GM23248 (cell line): ENCODE results near the gene NANS. TPM values are rescaled to one million over a fixed set of nuclear protein-coding genes. Genes with fewer than 3 reads are reported as not detected.
A peak's percentile ranks its signal among the peaks of the same experiment; 100 is the strongest.

Source experiments
- DNase-seq: peaks from one replicate; pipeline ENCODE4 v3.0.0-alpha.2; 2015
- H2AFZ ChIP-seq: fragments of 200-600 bp; sonication (generic); 2 replicates; pipeline ENCODE4 v1.6.1; 2016; ENCODE audit warnings: antibody characterized with exemption
- H3F3A ChIP-seq: fragments of 200-600 bp; sonication (generic); 2 replicates; pipeline ENCODE4 v1.6.1; 2016; ENCODE audit warnings: mild to moderate bottlenecking, antibody characterized with exemption, mixed run types; ENCODE audit not compliant: insufficient read depth
- H3K27ac ChIP-seq: fragments of 200-600 bp; sonication (generic); 2 replicates; pipeline ENCODE4 v1.5.1; 2016; ENCODE audit warnings: mild to moderate bottlenecking
- H3K27me3 ChIP-seq: fragments of 200-600 bp; sonication (generic); replicated peaks from 2 replicates; pipeline ENCODE4 v1.6.1; 2016; ENCODE audit warnings: mild to moderate bottlenecking; ENCODE audit not compliant: insufficient read depth
- H3K36me3 ChIP-seq: fragments of 200-600 bp; sonication (generic); 2 replicates; pipeline ENCODE4 v1.6.1; 2016; ENCODE audit warnings: low read depth, mild to moderate bottlenecking
- H3K4me1 ChIP-seq: fragments of 200-600 bp; sonication (generic); 2 replicates; pipeline ENCODE4 v1.6.1; 2016; ENCODE audit warnings: mild to moderate bottlenecking; ENCODE audit not compliant: insufficient read depth
- H3K4me2 ChIP-seq: fragments of 200-600 bp; sonication (generic); one replicate; pipeline ENCODE4 v1.6.1; 2016; ENCODE audit warnings: mild to moderate bottlenecking; ENCODE audit not compliant: unreplicated experiment
- H3K4me3 ChIP-seq: fragments of 200-600 bp; sonication (generic); 2 replicates; pipeline ENCODE4 v1.5.1; 2016; ENCODE audit warnings: mild to moderate bottlenecking
- H3K79me2 ChIP-seq: fragments of 200-600 bp; sonication (generic); 2 replicates; pipeline ENCODE4 v1.6.1; 2016; ENCODE audit warnings: mild to moderate bottlenecking; ENCODE audit not compliant: insufficient read depth
- H3K9ac ChIP-seq: fragments of 200-600 bp; sonication (generic); 2 replicates; pipeline ENCODE4 v1.6.1; 2016; ENCODE audit warnings: mild to moderate bottlenecking
- H3K9me2 ChIP-seq: fragments of 200-600 bp; sonication (generic); 2 replicates; pipeline ENCODE4 v1.6.1; 2016; ENCODE audit warnings: mixed run types, mild to moderate bottlenecking, moderate library complexity; ENCODE audit not compliant: insufficient read depth
- H3K9me3 ChIP-seq: fragments of 200-600 bp; sonication (generic); one replicate; pipeline ENCODE4 v1.6.1; 2017; ENCODE audit warnings: low read depth
- H4K20me1 ChIP-seq: fragments of 200-600 bp; sonication (generic); 2 replicates; pipeline ENCODE4 v1.6.0; 2016; ENCODE audit not compliant: insufficient read depth
- EZH2 ChIP-seq: fragments of 200-600 bp; sonication (generic); IDR thresholded peaks from 2 replicates; pipeline ENCODE4 v1.6.1; 2018; ENCODE audit warnings: antibody characterized with exemption, mild to moderate bottlenecking; ENCODE audit not compliant: insufficient read depth, poor library complexity, severe bottlenecking
- EZH2phosphoT487 ChIP-seq: fragments of 200-600 bp; sonication (generic); IDR thresholded peaks from 2 replicates; pipeline ENCODE4 v1.6.1; 2018; ENCODE audit warnings: antibody characterized with exemption, moderate library complexity, mild to moderate bottlenecking, low read depth; ENCODE audit not compliant: insufficient read depth
- WGBS, 2 experiments: methylation state at CpG; one replicate each; pipeline ENCODE4 v1.1.6; 2015 to 2017; ENCODE audit warnings: low lambda C conversion rate in 2 of 2, low coverage in 1 of 2; ENCODE audit errors: missing lambda C conversion rate in 2 of 2; 5-methylcytosine and 5-hydroxymethylcytosine counted together
- in situ Hi-C: fragments of 300-500 bp; cut with MboI; formaldehyde crosslinking; loops from 2 replicates; pipeline ENCODE4 v1.15.0; 2020
- polyA plus RNA-seq: library from polyadenylated mRNA; unstranded; fragments of >200 nt; fragmentation: Nextera tagmentation; extraction: Ambion mirVana; gene quantifications from 2 replicates; pipeline ENCODE4 v1.2.1, GENCODE V29; 2016
- total RNA-seq: library from RNA; depleted of rRNA; stranded (reverse); fragments of >200 nt; shearing (Covaris generic); gene quantifications from 2 replicates; pipeline ENCODE4 v1.2.3, GENCODE V29; 2014

Gene NANS
- total and polyA plus RNA-seq, 2 experiments from 2014 or later = 80.8 to 128 TPM

DNA sequence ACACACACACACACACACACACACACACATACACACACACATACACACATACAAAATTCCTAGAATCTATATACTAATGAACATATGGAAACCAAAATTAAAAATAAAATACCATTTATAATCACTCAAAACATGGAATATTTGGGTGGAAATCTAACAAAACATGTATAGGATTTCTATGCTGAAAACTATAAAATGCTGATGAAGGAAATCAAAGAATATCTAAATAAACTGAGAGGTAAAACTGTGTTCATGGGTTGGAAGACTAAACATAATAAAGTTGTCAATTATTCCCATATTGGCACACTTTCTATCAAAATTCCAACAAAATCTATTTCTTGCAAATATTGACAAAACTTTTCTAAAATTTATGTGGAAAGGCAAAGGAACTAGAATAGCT, 25.4 kb upstream of the NANS start:
- peaks cover 35% of the 10 kb centered on the region for H3K4me1 ChIP-seq
- no peaks in the 10 kb centered on the region for H3K9me2 ChIP-seq
- no peak overlapping the region for H3K4me2 ChIP-seq
- H3F3A ChIP-seq = peaks cover 34% of the 10 kb centered on the region
- no peak overlapping the region for H3K27ac ChIP-seq
- H2AFZ ChIP-seq = no peak overlapping the region
- no peaks in the 10 kb centered on the region for H4K20me1 ChIP-seq
- no peak overlapping the region for H3K4me3 ChIP-seq
- H3K27me3 ChIP-seq = no peaks in the 10 kb centered on the region
- in situ Hi-C loops = no loop called here
- TF ChIP-seq EZH2 (no peak), EZH2phosphoT487 (no peak)
- no peak overlapping the region for H3K9ac ChIP-seq
- H3K79me2 ChIP-seq = no peaks in the 10 kb centered on the region
- no peaks in the 10 kb centered on the region for H3K36me3 ChIP-seq
- no peak for DNase-seq
- H3K9me3 ChIP-seq = no peaks in the 10 kb centered on the region

DNA sequence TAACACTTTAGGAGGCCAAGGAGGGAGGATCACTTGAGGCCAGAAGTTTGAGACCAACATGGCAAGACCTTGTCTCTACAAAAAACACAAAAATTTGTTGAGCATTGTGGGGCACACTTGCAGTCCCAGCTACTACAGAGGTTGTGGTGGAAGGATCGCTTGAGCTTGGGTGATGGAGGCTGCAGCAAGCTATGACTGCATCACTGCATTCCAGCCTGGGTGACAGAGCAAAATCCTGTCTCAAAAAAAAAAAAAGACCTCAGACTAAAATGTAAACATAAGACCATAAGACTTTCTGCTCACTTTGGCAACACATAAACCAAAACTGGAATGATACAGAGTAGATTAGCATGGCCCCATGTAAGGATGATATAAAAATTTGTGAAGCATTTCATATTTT, 24.6 kb upstream of the NANS start:
- DNase-seq = peak; percentile 70
- in situ Hi-C loops = no loop called here
- Histone ChIP-seq H3K4me3 (no peak overlapping the region), H3K79me2 (no peaks in the 10 kb centered on the region), H3F3A (peaks cover 41% of the 10 kb centered on the region), H3K4me2 (peak overlapping the region; percentile 46), H3K4me1 (peaks cover 39% of the 10 kb centered on the region), H3K27me3 (no peaks in the 10 kb centered on the region), H2AFZ (no peak overlapping the region), H3K9me2 (no peaks in the 10 kb centered on the region), H4K20me1 (no peaks in the 10 kb centered on the region), H3K27ac (peak overlapping the region; percentile 70), H3K36me3 (no peaks in the 10 kb centered on the region), H3K9ac (peak overlapping the region; percentile 37), H3K9me3 (no peaks in the 10 kb centered on the region)
- WGBS, 2 experiments = 54 to 80% methylated on average over 1 of the region's 1 CpG
- TF ChIP-seq EZH2phosphoT487 = no peak
- no peak for TF ChIP-seq EZH2

DNA sequence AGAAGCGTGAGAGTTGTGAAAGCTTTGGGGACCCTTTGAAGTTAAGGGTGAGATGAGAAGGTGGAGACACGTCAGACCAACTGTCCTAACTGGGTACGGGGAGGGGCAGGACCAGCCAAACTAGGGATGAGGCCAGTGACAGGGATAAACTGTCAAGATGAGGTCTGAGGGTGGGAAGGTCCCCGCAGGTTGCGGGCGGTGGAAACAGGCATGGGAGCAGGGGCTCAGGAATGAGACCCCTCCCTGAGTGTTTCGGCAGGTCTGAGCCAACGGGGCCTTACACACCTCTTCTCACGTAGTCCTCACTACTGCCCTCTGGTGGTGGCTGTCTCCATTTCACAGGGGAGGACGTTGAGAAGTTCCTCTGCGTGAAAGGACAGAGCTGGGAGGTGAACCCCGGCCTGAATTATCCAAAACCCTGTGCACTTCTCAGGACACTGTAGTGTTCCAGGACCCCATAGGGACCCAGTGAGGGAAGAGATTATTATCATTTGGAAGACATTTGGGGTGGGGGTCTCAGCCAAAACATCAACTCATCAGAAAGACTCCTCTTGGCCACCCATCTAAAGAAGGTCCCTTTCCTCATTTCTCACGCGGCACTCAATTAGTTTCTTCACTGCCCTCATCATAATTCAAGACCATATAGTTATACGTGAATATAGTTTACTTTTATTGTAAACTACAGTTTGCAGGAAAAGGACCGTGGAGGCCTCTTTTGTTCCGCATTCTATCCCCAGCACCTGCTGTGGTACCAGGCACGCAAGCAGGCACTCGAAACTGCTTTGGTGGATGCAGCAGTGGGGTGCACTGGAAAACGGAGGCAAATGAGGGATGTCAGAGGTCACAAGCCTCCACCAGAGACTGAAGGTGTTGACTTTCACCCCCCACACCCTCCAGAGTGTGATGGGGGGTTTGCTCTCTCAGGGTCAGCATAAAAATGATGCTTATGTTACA, 21.7 kb upstream of the NANS start:
- Histone ChIP-seq H3K36me3 (no peaks in the 10 kb centered on the region), H3K27me3 (no peaks in the 10 kb centered on the region), H3K27ac (peak overlapping the region; percentile 86), H3K4me3 (no peak overlapping the region), H2AFZ (peak overlapping the region; percentile 45), H3K4me2 (peak overlapping the region; percentile 60), H3F3A (peaks cover 41% of the 10 kb centered on the region), H3K79me2 (no peaks in the 10 kb centered on the region), H4K20me1 (no peaks in the 10 kb centered on the region), H3K9me2 (no peaks in the 10 kb centered on the region), H3K9me3 (no peaks in the 10 kb centered on the region), H3K4me1 (peaks cover 55% of the 10 kb centered on the region), H3K9ac (peak overlapping the region; percentile 47; the same call in 1 of the 2 replicates)
- in situ Hi-C loops = no loop called here
- TF ChIP-seq EZH2 (no peak), EZH2phosphoT487 (no peak)
- peak; percentile 78 for DNase-seq
- 32 to 34% methylated on average over 20 of the region's 20 CpGs for WGBS, 2 experiments

DNA sequence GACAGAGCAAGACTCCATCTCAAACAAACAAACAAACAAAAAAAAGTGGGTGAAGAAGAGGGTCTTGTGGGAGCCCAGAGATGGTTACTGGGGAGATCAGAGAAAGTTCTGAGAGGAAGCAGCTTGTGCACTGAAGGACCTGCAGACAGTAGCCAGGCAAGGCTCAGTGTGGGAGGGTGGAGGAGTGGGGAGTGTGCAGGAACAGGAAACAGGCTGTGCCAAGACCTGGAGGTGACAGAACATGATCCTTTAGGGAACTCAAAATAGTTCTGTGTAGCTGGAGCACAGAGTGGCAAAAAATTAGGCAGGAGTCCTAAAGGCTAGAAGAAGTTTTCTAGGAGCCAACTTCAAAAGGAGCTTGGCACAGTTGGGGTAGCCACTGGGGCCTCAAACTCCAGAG, 19.2 kb upstream of the NANS start:
- Histone ChIP-seq H3K4me1 (peaks cover 47% of the 10 kb centered on the region), H3K4me2 (peak overlapping the region; percentile 9), H3K9me3 (no peaks in the 10 kb centered on the region), H2AFZ (0 out of 2 replicates have a peak overlapping the region, but pooled peaks have one; percentile 18), H3K9ac (no peak overlapping the region), H3K9me2 (no peaks in the 10 kb centered on the region), H3K27ac (no peak overlapping the region), H3F3A (peaks cover 21% of the 10 kb centered on the region), H3K79me2 (no peaks in the 10 kb centered on the region), H4K20me1 (no peaks in the 10 kb centered on the region), H3K4me3 (no peak overlapping the region), H3K36me3 (no peaks in the 10 kb centered on the region), H3K27me3 (no peaks in the 10 kb centered on the region)
- DNase-seq = peak; percentile 39
- TF ChIP-seq EZH2phosphoT487 (no peak), EZH2 (no peak)
- in situ Hi-C loops = no loop called here
